Hepatocyte (in vitro differentiated cells): ENCODE measurements around the gene ZNF300. TPM values are rescaled to one million over a fixed set of nuclear protein-coding genes. Genes with fewer than 3 reads are reported as not detected.
"Not testable (repeated sequence)": the region's sequence is repeated elsewhere in the genome, so short reads cannot be mapped to it uniquely, and the experiment has no call there.

Experiments
- DNase-seq: peaks from one replicate; pipeline ENCODE4 v3.0.0-alpha.2; 2016; ENCODE audit warnings: low spot score
- H2AFZ ChIP-seq: fragments of 200-600 bp; sonication (generic); 2 replicates; pipeline ENCODE4 v1.6.0; 2016; ENCODE audit warnings: antibody characterized with exemption, mild to moderate bottlenecking
- H3K27ac ChIP-seq: fragments of 200-600 bp; sonication (generic); 2 replicates; pipeline ENCODE4 v1.5.1; 2016; ENCODE audit warnings: mild to moderate bottlenecking
- H3K27me3 ChIP-seq: fragments of 200-600 bp; sonication (generic); 2 replicates; pipeline ENCODE4 v1.6.1; 2016
- H3K36me3 ChIP-seq: fragments of 200-600 bp; sonication (generic); replicated peaks from 2 replicates; pipeline ENCODE4 v1.5.1; 2016; ENCODE audit warnings: low read depth; ENCODE audit not compliant: insufficient read depth
- H3K4me1 ChIP-seq: fragments of 200-600 bp; sonication (generic); 2 replicates; pipeline ENCODE4 v1.5.1; 2016; ENCODE audit warnings: mild to moderate bottlenecking, moderate library complexity; ENCODE audit not compliant: insufficient read depth
- H3K4me2 ChIP-seq: fragments of 200-600 bp; sonication (generic); 2 replicates; pipeline ENCODE4 v1.6.0; 2016
- H3K4me3 ChIP-seq: fragments of 200-600 bp; sonication (generic); 2 replicates; pipeline ENCODE4 v1.5.1; 2016; ENCODE audit warnings: mild to moderate bottlenecking
- H3K79me2 ChIP-seq: fragments of 200-600 bp; sonication (generic); 2 replicates; pipeline ENCODE4 v1.6.0; 2017; ENCODE audit warnings: mild to moderate bottlenecking
- H3K9me2 ChIP-seq: fragments of 200-600 bp; sonication (generic); replicated peaks from 2 replicates; pipeline ENCODE4 v1.6.0; 2017; ENCODE audit warnings: mild to moderate bottlenecking; ENCODE audit not compliant: insufficient read depth
- H3K9me3 ChIP-seq: fragments of 200-600 bp; sonication (generic); 2 replicates; pipeline ENCODE4 v1.5.1; 2016; ENCODE audit warnings: low read depth, mild to moderate bottlenecking
- H4K20me1 ChIP-seq: fragments of 200-600 bp; sonication (generic); 2 replicates; pipeline ENCODE4 v1.6.0; 2016; ENCODE audit warnings: mild to moderate bottlenecking; ENCODE audit not compliant: insufficient read depth, poor library complexity, severe bottlenecking
- CTCF ChIP-seq: fragments of 200-600 bp; sonication (generic); IDR thresholded peaks from 2 replicates; pipeline ENCODE4 v1.5.1; 2016; ENCODE audit warnings: antibody characterized with exemption, mild to moderate bottlenecking; ENCODE audit not compliant: poor library complexity
- EZH2 ChIP-seq: fragments of 200-600 bp; sonication (generic); IDR thresholded peaks from 2 replicates; pipeline ENCODE4 v1.6.1; 2016; ENCODE audit warnings: antibody characterized with exemption, mild to moderate bottlenecking, borderline replicate concordance
- EZH2phosphoT487 ChIP-seq: fragments of 200-600 bp; sonication (generic); IDR thresholded peaks from one replicate; pipeline ENCODE4 v1.6.1; 2018; ENCODE audit warnings: antibody characterized with exemption, mild to moderate bottlenecking, low read depth, moderate library complexity; ENCODE audit not compliant: unreplicated experiment, severe bottlenecking
- WGBS: methylation state at CpG from one replicate; pipeline ENCODE4 v1.1.6; 2016; ENCODE audit warnings: low lambda C conversion rate; ENCODE audit errors: missing lambda C conversion rate; 5-methylcytosine and 5-hydroxymethylcytosine counted together
- polyA plus RNA-seq: library from polyadenylated mRNA; unstranded; fragments of >200 nt; fragmentation: Nextera tagmentation; extraction: Ambion mirVana; gene quantifications from 2 replicates; pipeline ENCODE4 v1.2.1, GENCODE V29; 2016
- total RNA-seq: library from RNA; depleted of rRNA; stranded (reverse); fragments of >200 nt; gene quantifications from 2 replicates; pipeline ENCODE4 v1.2.3, GENCODE V29; 2014

ZNF300 gene
- total and polyA plus RNA-seq, 2 experiments from 2014 or later: 2.7 to 10.0 TPM

GRCh38 chr5:150879358-150879757 lies 25.4 kb downstream of the ZNF300 start:
- no peak overlapping the region for H3K27ac ChIP-seq
- no peaks in the 10 kb centered on the region for H3K36me3 ChIP-seq
- H3K4me3 ChIP-seq: no peak overlapping the region
- no peaks in the 10 kb centered on the region for H4K20me1 ChIP-seq
- H3K9me2 ChIP-seq: no peaks in the 10 kb centered on the region
- no peaks in the 10 kb centered on the region for H3K9me3 ChIP-seq
- DNase-seq: no peak
- no peak for TF ChIP-seq CTCF
- TF ChIP-seq EZH2: no peak
- no peak for TF ChIP-seq EZH2phosphoT487
- H2AFZ ChIP-seq: no peak overlapping the region
- no peak overlapping the region for H3K4me2 ChIP-seq
- no peaks in the 10 kb centered on the region for H3K79me2 ChIP-seq
- H3K27me3 ChIP-seq: no peaks in the 10 kb centered on the region
- no peaks in the 10 kb centered on the region for H3K4me1 ChIP-seq

- H3K9me3 ChIP-seq: no peaks in the 10 kb centered on the region
- H2AFZ ChIP-seq: no peak overlapping the region
- no peak overlapping the region for H3K4me3 ChIP-seq
- no peak for DNase-seq
- H3K36me3 ChIP-seq: no peaks in the 10 kb centered on the region
- no peaks in the 10 kb centered on the region for H4K20me1 ChIP-seq
- no peaks in the 10 kb centered on the region for H3K27me3 ChIP-seq
- WGBS: 91% methylated on average over 1 of the region's 1 CpG
- no peaks in the 10 kb centered on the region for H3K4me1 ChIP-seq
- H3K27ac ChIP-seq: no peak overlapping the region
- no peaks in the 10 kb centered on the region for H3K9me2 ChIP-seq
- no peak for TF ChIP-seq EZH2phosphoT487
- no peak for TF ChIP-seq EZH2
- TF ChIP-seq CTCF: no peak
- H3K79me2 ChIP-seq: no peaks in the 10 kb centered on the region
- H3K4me2 ChIP-seq: no peak overlapping the region
Measured at GRCh38 chr5:150862070-150862469, 42.7 kb downstream of the ZNF300 start.

- WGBS: 65% methylated on average over 2 of the region's 2 CpGs
- H3K4me1 ChIP-seq: no peaks in the 10 kb centered on the region
- H2AFZ ChIP-seq: no peak overlapping the region
- H3K27ac ChIP-seq: no peak overlapping the region
- no peaks in the 10 kb centered on the region for H3K9me3 ChIP-seq
- H3K4me3 ChIP-seq: no peak overlapping the region
- H3K27me3 ChIP-seq: no peaks in the 10 kb centered on the region
- H3K9me2 ChIP-seq: no peaks in the 10 kb centered on the region
- H3K4me2 ChIP-seq: no peak overlapping the region
- TF ChIP-seq CTCF (no peak), EZH2phosphoT487 (no peak), EZH2 (no peak)
- no peaks in the 10 kb centered on the region for H4K20me1 ChIP-seq
- H3K79me2 ChIP-seq: no peaks in the 10 kb centered on the region
- DNase-seq: no peak
- H3K36me3 ChIP-seq: no peaks in the 10 kb centered on the region
Measured at GRCh38 chr5:150860246-150860821, 44.4 kb downstream of the ZNF300 start.

- H3K4me3 ChIP-seq, H3K4me1 ChIP-seq, H3K9me3 ChIP-seq, H3K36me3 ChIP-seq, H3K27ac ChIP-seq, H3K9me2 ChIP-seq, H4K20me1 ChIP-seq, H3K79me2 ChIP-seq, H3K4me2 ChIP-seq, DNase-seq, H3K27me3 ChIP-seq, H2AFZ ChIP-seq: not testable (repeated sequence)
- WGBS: 82% methylated on average over 3 of the region's 3 CpGs
Measured at GRCh38 chr5:150856700-150857099, 48.1 kb downstream of the ZNF300 start.
